IMR-90 (cell line): Measurements from ENCODE around the gene CCDC33. TPM values are rescaled to one million over a fixed set of nuclear protein-coding genes. Genes with fewer than 3 reads are reported as not detected.
"Not testable (repeated sequence)": the region's sequence is repeated elsewhere in the genome, so short reads cannot be mapped to it uniquely, and the experiment has no call there.

ENCODE experiments used
- ATAC-seq: fragments of 200-7000 bp; cut with Tn5 transposase; 2 replicates; pipeline ENCODE4 v1.9.1; 2020; ENCODE audit warnings: low read depth, mild to moderate bottlenecking, moderate library complexity
- BruUV-seq: library from RNA; stranded (reverse); fragments of 400-500 nt; replicated peaks from 2 replicates; lab custom pipeline; 2021; lab: Mats Ljungman, UMichigan
- CTCF ChIA-PET: fragments of 300-600 bp; formaldehyde crosslinking; extraction: SDS; loops from one replicate; lab custom pipeline; 2021; ENCODE audit warnings: antibody characterized with exemption; lab: Yijun Ruan, JAX
- POLR2A ChIA-PET: fragments of 300-600 bp; sonication (Branson Sonifier 250); formaldehyde crosslinking; loops from one replicate; lab custom pipeline; 2022; ENCODE audit warnings: antibody characterized with exemption; ENCODE audit not compliant: unreplicated experiment; lab: Charles Lee
- DNase-seq: peaks from one replicate; pipeline ENCODE4 v3.0.0; 2013
- H2AFZ ChIP-seq: replicated peaks from 2 replicates; pipeline ENCODE3; 2013; ENCODE audit warnings: low read length, mild to moderate bottlenecking; ENCODE audit not compliant: poor library complexity
- H2AK5ac ChIP-seq: 2 replicates; pipeline ENCODE4 v1.6.1; 2013; ENCODE audit warnings: low read depth, low read length, inconsistent platforms
- H2AK9ac ChIP-seq: replicated peaks from 2 replicates; pipeline ENCODE3; 2013; ENCODE audit warnings: mild to moderate bottlenecking, low read depth, low read length, moderate library complexity; ENCODE audit not compliant: poor library complexity
- H2BK120ac ChIP-seq: 2 replicates; pipeline ENCODE4 v1.6.1; 2013; ENCODE audit warnings: low read depth, low read length, inconsistent platforms
- H2BK15ac ChIP-seq: 3 replicates; pipeline ENCODE4 v1.6.1; 2013; ENCODE audit warnings: low read depth, low read length, inconsistent platforms
- H2BK20ac ChIP-seq: 2 replicates; pipeline ENCODE4 v1.6.1; 2013; ENCODE audit warnings: low read depth, mild to moderate bottlenecking, inconsistent platforms, low read length, moderate library complexity
- H2BK5ac ChIP-seq: 2 replicates; pipeline ENCODE4 v1.6.1; 2013; ENCODE audit warnings: mild to moderate bottlenecking, low read depth, low read length, inconsistent platforms; ENCODE audit not compliant: poor library complexity, severe bottlenecking
- H3K14ac ChIP-seq: replicated peaks from 2 replicates; pipeline ENCODE4 v1.6.1; 2013; ENCODE audit warnings: low read depth, low read length, inconsistent platforms
- H3K18ac ChIP-seq: 2 replicates; pipeline ENCODE4 v1.6.1; 2013; ENCODE audit warnings: low read depth, low read length, control low read depth
- H3K23ac ChIP-seq: 2 replicates; pipeline ENCODE4 v1.6.1; 2013; ENCODE audit warnings: low read depth, low read length, inconsistent platforms
- H3K27ac ChIP-seq: 2 replicates; pipeline ENCODE4 v1.5.1; 2013; ENCODE audit warnings: mild to moderate bottlenecking, control low read depth, low read length; ENCODE audit not compliant: insufficient read depth
- H3K27me3 ChIP-seq: 2 replicates; pipeline ENCODE4 v1.6.1; 2013; ENCODE audit warnings: low read length; ENCODE audit not compliant: control insufficient read depth, insufficient read depth
- H3K36me3 ChIP-seq: 2 replicates; pipeline ENCODE4 v1.6.1; 2013; ENCODE audit warnings: low read length, mixed read lengths; ENCODE audit not compliant: control insufficient read depth, insufficient read depth
- H3K4ac ChIP-seq: 2 replicates; pipeline ENCODE4 v1.6.1; 2013; ENCODE audit warnings: low read depth, low read length, inconsistent platforms
- H3K4me1 ChIP-seq: 2 replicates; pipeline ENCODE4 v1.6.1; 2013; ENCODE audit warnings: low read length, mixed read lengths; ENCODE audit not compliant: control insufficient read depth, insufficient read depth
- H3K4me2 ChIP-seq: 2 replicates; pipeline ENCODE4 v1.6.1; 2013; ENCODE audit warnings: low read depth, mild to moderate bottlenecking, control low read depth, low read length, moderate library complexity
- H3K4me3 ChIP-seq: 2 replicates; pipeline ENCODE4 v1.5.1; 2013; ENCODE audit warnings: low read depth, mild to moderate bottlenecking, control low read depth, low read length, moderate library complexity; ENCODE audit not compliant: insufficient read depth
- H3K56ac ChIP-seq: 2 replicates; pipeline ENCODE4 v1.6.1; 2013; ENCODE audit warnings: low read length, inconsistent platforms; ENCODE audit not compliant: insufficient read depth; ENCODE audit errors: extremely low read depth
- H3K79me1 ChIP-seq, 2 experiments: 2 replicates each; pipeline ENCODE4 v1.6.1; 2013; ENCODE audit warnings: low read length in 2 of 2, inconsistent platforms in 1 of 2, low read depth in 1 of 2
- H3K9ac ChIP-seq: 2 replicates; pipeline ENCODE4 v1.6.1; 2013; ENCODE audit warnings: low read depth, low read length, control low read depth
- H3K9me1 ChIP-seq: 2 replicates; pipeline ENCODE4 v1.6.1; 2013; ENCODE audit warnings: low read length, inconsistent platforms; ENCODE audit not compliant: insufficient read depth
- H3K9me3 ChIP-seq: 2 replicates; pipeline ENCODE4 v1.6.1; 2013; ENCODE audit warnings: low read length; ENCODE audit not compliant: control insufficient read depth, insufficient read depth
- H4K20me1 ChIP-seq: 2 replicates; pipeline ENCODE4 v1.6.1; 2013; ENCODE audit warnings: low read length, inconsistent platforms; ENCODE audit not compliant: insufficient read depth
- H4K5ac ChIP-seq: 2 replicates; pipeline ENCODE4 v1.6.1; 2013; ENCODE audit warnings: mild to moderate bottlenecking, low read depth, low read length, control low read depth
- H4K8ac ChIP-seq, 2 experiments: 2 replicates each; pipeline ENCODE4 v1.6.1; 2013; ENCODE audit warnings: low read depth in 2 of 2, low read length in 2 of 2, control low read depth in 1 of 2, inconsistent platforms in 1 of 2
- H4K91ac ChIP-seq: 2 replicates; pipeline ENCODE4 v1.6.1; 2013; ENCODE audit warnings: low read depth, low read length, inconsistent platforms; ENCODE audit not compliant: insufficient read depth
- WGBS, 2 experiments: methylation state at CpG; one replicate each; pipeline versions ENCODE4 v1.1.5 to v1.1.7; 2013; ENCODE audit warnings: missing lambda C conversion rate in 2 of 2; ENCODE audit not compliant: insufficient read length in 1 of 2; ENCODE audit errors: extremely low coverage in 2 of 2; 5-methylcytosine and 5-hydroxymethylcytosine counted together
- dilution Hi-C: fragments of 300-500 bp; cut with HindIII; formaldehyde crosslinking; loops from one replicate; pipeline ENCODE4 v1.14.3; 2018; ENCODE audit warnings: low sequenced_read_pairs; ENCODE audit not compliant: unreplicated experiment
- in situ Hi-C: fragments of 300-500 bp; cut with MboI; formaldehyde crosslinking; loops from 3 replicates; pipeline ENCODE4 v1.14.3; 2019; ENCODE audit warnings: low sequenced_read_pairs, inconsistent platforms, mixed read lengths
- intact Hi-C: fragments of 100-400 bp; cut with micrococcal nuclease; formaldehyde crosslinking; loops from 2 replicates; pipeline ENCODE4 v1.10.0; 2022
- polyA plus RNA-seq, 3 experiments: library from polyadenylated mRNA; depleted of rRNA; stranded (reverse); fragments of >200 nt; gene quantifications; 2 replicates each; pipeline ENCODE4 v1.2.3, GENCODE V29; 2012; ENCODE audit warnings: low replicate concordance in 1 of 3
- total RNA-seq: library from RNA; depleted of rRNA; stranded (reverse); fragments of >200 nt; gene quantifications from 2 replicates; pipeline ENCODE4 v1.2.3, GENCODE V29; 2012

The CCDC33 gene
- total and polyA plus RNA-seq, 2 of the 4 experiments (the other 2 are of a cell fraction), result not detected

GRCh38 chr15:74353992-74354391 lies 117.9 kb downstream of the CCDC33 start:
- H3K18ac ChIP-seq, H2BK5ac ChIP-seq, H4K20me1 ChIP-seq, H3K14ac ChIP-seq, H3K4me2 ChIP-seq, H3K56ac ChIP-seq, H3K36me3 ChIP-seq, BruUV-seq, intact Hi-C loops, H3K23ac ChIP-seq, H2BK20ac ChIP-seq, H3K4ac ChIP-seq, H4K5ac ChIP-seq, POLR2A ChIA-PET, H3K27ac ChIP-seq, H3K79me1 ChIP-seq, DNase-seq, H3K9me1 ChIP-seq, H3K4me3 ChIP-seq, H4K8ac ChIP-seq, dilution Hi-C loops, H3K9ac ChIP-seq, H2AFZ ChIP-seq, ATAC-seq, H3K4me1 ChIP-seq, CTCF ChIA-PET, in situ Hi-C loops, H2AK5ac ChIP-seq, H2AK9ac ChIP-seq, H2BK15ac ChIP-seq, H4K91ac ChIP-seq, H3K9me3 ChIP-seq, H2BK120ac ChIP-seq: not testable (repeated sequence)
- peaks cover 27% of the 10 kb centered on the region for H3K27me3 ChIP-seq
- WGBS, 2 experiments, result no CpG with 5 or more reads among the region's 2 CpGs

- dilution Hi-C loops, DNase-seq, H2AK9ac ChIP-seq, H2BK15ac ChIP-seq, H3K4me2 ChIP-seq, H4K20me1 ChIP-seq, H3K14ac ChIP-seq, H4K8ac ChIP-seq, H3K27ac ChIP-seq, BruUV-seq, in situ Hi-C loops, H3K18ac ChIP-seq, H2BK120ac ChIP-seq, CTCF ChIA-PET, H2BK20ac ChIP-seq, H3K79me1 ChIP-seq, H2AFZ ChIP-seq, POLR2A ChIA-PET, H3K9me1 ChIP-seq, intact Hi-C loops, H3K56ac ChIP-seq, H3K9ac ChIP-seq, H3K4ac ChIP-seq, H4K5ac ChIP-seq, H3K36me3 ChIP-seq, H3K23ac ChIP-seq, H4K91ac ChIP-seq, H3K4me1 ChIP-seq, H2BK5ac ChIP-seq, ATAC-seq, H2AK5ac ChIP-seq, H3K4me3 ChIP-seq, H3K9me3 ChIP-seq: not testable (repeated sequence)
- WGBS, 2 experiments, result 86% methylated on average over 2 of the region's 6 CpGs; no CpG with 5 or more reads in 1 of the 2 experiments
- H3K27me3 ChIP-seq, result peaks cover 23% of the 10 kb centered on the region
Observed at GRCh38 chr15:74356050-74356449, 119.9 kb downstream of the CCDC33 start.
